HG02610 (cell line): ENCODE results near the gene FAM83F.
"Not testable (repeated sequence)": the region's sequence is repeated elsewhere in the genome, so short reads cannot be mapped to it uniquely, and the experiment has no call there.

Source experiments
- ATAC-seq: cut with Tn5 transposase; IDR thresholded peaks from one replicate; pipeline ENCODE4 v1.9.1; 2021; ENCODE audit warnings: mild to moderate bottlenecking, moderate library complexity; ENCODE audit not compliant: unreplicated experiment

The FAM83F gene

GRCh38 chr22:40014667-40015248 lies 20.0 kb downstream of the FAM83F start:
- ATAC-seq, result no peak

GRCh38 chr22:40015358-40015976 lies 20.7 kb downstream of the FAM83F start:
- no peak for ATAC-seq

- no peak for ATAC-seq
Measured at GRCh38 chr22:40018051-40018450, 23.3 kb downstream of the FAM83F start.

- ATAC-seq, result no peak
Measured at GRCh38 chr22:40019100-40019499, 24.3 kb downstream of the FAM83F start.

- no peak for ATAC-seq
Measured at GRCh38 chr22:40020956-40021355, 26.2 kb downstream of the FAM83F start.

GRCh38 chr22:40021401-40022000 lies 26.7 kb downstream of the FAM83F start:
- no peak for ATAC-seq

- ATAC-seq, result no peak
Measured at GRCh38 chr22:40022536-40023240, 27.9 kb downstream of the FAM83F start.

- ATAC-seq, result no peak
Measured at GRCh38 chr22:40023341-40023841, 28.6 kb downstream of the FAM83F start.

GRCh38 chr22:40024201-40025061 lies 29.7 kb downstream of the FAM83F start:
- no peak for ATAC-seq

GRCh38 chr22:40025062-40025379 lies 30.3 kb downstream of the FAM83F start:
- not testable (repeated sequence) for ATAC-seq

- no peak for ATAC-seq
Measured at GRCh38 chr22:40025856-40026255, 31.1 kb downstream of the FAM83F start.

GRCh38 chr22:40026641-40027040 lies 31.9 kb downstream of the FAM83F start:
- ATAC-seq, result no peak

- ATAC-seq, result no peak
Measured at GRCh38 chr22:40027191-40028097, 32.7 kb downstream of the FAM83F start.

- ATAC-seq, result no peak
Measured at GRCh38 chr22:40028098-40028425, 33.3 kb downstream of the FAM83F start.

GRCh38 chr22:40029189-40029890 lies 34.6 kb downstream of the FAM83F start:
- no peak for ATAC-seq

- ATAC-seq, result no peak
Measured at GRCh38 chr22:40030026-40030757, 35.4 kb downstream of the FAM83F start.

- no peak for ATAC-seq
Measured at GRCh38 chr22:40030758-40031095, 36.0 kb downstream of the FAM83F start.

- no peak for ATAC-seq
Measured at GRCh38 chr22:40031766-40032470, 37.2 kb downstream of the FAM83F start.
